HG03159 (cell line): ENCODE data around the gene TH.

ENCODE experiments used
- ATAC-seq: cut with Tn5 transposase; IDR thresholded peaks from one replicate; pipeline ENCODE4 v1.9.1; 2021; ENCODE audit warnings: mild to moderate bottlenecking, moderate library complexity; ENCODE audit not compliant: unreplicated experiment

The TH gene

DNA sequence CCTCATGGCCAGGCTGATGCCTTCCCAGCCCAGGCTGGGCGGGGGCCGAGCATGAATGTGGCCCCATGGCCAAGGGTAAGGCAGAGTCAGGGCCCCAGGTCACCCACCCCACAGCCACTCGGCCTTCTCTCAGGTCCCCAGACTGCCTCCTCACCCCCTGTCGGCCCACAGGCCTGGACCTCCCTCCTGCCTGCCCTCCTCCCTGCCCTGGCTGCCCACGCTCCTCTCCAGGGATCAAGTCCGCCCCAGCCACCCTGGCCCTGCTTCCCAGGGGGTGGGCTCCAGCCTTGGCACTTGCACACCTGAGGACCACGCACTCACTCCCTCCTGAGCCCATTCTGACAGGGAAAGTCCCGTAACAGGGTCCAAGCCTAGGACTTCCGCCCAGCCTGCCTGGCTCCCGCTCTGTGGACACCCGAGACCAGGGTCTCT is 37.8 kb upstream of the TH start:
- no peak for ATAC-seq

DNA sequence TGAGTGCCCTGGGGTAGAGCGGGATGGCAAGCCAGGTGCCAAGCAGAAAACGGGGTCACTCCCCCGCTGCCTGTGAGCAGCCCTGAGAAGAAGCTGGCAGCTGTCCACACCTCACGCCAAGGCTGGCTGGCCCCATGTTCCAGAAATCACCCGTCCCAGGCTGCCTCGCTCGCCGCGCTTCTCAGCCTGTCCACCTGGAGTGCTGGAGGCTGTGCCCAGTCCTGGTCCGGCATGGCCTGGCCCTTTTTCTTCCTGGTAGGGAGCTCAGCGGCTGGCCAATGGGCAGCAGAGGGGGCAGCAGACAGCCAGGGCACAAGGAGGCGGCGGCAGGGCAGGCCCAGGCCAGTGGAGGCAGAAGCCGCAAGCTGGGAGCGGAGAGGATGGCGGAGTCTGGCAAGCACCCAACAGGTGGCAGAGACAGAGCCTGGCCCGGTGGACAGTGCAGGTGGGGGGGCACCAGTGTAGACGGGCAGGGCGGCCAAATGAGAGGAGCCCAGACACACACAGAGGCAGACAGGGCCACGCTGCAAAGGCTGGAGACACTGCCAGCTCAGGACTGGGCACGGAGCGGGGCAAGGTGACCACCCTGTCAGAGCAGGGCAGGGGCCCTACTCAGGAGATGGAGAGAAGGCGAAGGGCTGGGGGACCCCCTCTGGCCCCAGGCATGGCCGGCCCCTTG is 37.2 kb upstream of the TH start:
- no peak for ATAC-seq

GRCh38 chr11:2207773-2208621 is 36.4 kb upstream of the TH start:
- no peak for ATAC-seq

GRCh38 chr11:2207212-2207611 is 35.6 kb upstream of the TH start:
- ATAC-seq: no peak

DNA sequence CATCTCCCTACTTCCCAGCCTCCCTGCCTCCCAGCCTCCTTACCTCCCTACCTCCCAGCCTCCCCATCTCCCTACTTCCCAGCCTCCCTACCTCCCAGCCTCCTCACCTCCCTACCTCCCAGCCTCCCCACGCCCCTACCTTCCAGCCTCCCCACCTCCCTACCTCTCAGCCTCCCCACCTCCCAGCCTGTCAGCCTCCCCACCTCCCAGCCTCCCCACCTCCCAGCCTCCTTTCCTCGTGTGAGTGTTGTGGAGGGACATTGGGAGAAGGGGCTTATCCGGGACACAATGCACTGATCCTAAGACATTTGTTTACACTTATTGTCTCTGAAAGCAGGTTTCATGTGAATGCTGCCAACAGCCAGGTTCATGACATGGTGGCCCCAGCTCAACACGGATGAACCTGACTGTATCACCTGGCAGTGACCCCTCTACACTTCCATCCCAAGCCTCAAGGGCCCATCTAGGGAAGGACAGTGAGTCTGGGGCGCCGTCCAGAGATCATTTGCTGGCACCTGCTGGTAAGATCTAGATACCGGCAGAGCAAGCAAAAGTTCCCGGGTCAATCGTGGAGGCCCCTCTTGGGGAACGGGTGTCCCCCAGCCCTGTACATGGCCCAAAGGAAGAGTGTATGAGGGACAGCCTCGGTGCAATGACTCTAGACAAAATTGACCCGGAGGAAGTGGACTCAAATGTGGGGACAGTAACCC is 34.5 kb upstream of the TH start:
- ATAC-seq: no peak

DNA sequence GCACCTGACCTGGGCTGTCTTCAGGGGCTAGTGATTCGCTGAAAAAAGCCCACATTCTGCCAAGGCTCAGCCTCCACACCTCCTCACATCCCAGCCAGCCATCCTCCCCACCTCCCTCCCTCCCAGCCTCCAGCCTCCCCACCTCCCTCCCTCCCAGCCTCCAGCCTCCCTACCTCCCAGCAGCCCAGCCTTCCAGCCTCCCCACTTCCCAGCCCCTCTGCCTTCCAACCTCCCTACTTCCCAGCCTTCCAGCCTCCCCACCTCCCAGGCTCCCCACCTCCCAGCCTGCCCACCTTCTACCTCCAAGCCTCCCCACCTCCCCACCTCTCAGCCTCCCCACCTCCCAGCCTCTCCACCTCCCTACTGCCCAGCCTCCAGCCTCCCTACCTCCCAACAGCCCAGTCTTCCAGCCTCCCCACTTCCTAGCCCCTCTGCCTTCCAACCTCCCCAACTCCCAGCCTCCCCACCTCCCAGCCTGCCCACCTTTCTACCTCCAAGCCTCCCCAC is 33.7 kb upstream of the TH start:
- ATAC-seq: no peak

DNA sequence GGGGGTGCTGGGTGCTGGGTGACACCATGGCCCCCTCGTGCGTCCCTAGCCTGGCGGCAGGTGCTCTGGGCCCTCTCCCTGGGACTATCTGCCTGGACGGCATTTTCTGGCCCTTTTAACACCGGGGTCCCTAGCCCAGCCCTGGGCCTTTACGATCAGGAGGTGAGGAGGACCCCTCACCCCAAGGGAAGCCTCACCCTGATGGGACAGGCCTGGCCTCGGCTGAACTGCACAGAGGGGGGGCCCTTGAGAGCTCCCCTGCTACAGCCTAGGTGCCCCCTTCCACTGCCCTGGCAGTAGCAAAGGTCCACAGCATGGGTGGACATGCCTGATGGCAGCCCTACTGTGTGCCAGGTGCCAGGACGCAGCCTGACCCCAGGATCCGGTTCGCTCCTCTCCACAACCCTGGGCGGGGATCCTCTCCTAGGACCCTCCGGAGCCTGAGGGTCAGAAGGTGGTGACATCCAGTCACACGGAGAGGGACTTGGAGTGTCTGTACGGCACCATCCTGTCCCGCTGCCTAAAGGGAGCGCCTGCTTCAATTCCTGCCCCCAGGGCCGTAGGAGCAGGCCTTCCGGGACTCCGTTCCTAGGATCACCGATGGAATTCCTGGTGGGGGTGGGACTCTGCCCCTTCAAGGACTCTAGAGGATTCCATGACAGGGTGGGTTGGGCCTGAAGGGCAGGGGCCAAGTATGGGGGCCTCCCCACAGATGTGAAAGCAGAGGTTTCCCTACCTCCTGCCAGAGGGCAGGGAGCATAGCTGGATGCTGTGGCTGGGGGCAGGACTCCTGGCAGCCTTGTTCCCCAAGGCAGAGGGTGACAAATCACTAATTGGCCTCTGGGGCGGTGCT is 33.0 kb upstream of the TH start:
- ATAC-seq: no peak

- no peak for ATAC-seq
These were observed 32.0 kb upstream of the TH start for GRCh38 chr11:2203440-2204259.

GRCh38 chr11:2202900-2203439 is 31.4 kb upstream of the TH start:
- no peak for ATAC-seq

- no peak for ATAC-seq
These were observed 30.7 kb upstream of the TH start for GRCh38 chr11:2202071-2202899.

DNA sequence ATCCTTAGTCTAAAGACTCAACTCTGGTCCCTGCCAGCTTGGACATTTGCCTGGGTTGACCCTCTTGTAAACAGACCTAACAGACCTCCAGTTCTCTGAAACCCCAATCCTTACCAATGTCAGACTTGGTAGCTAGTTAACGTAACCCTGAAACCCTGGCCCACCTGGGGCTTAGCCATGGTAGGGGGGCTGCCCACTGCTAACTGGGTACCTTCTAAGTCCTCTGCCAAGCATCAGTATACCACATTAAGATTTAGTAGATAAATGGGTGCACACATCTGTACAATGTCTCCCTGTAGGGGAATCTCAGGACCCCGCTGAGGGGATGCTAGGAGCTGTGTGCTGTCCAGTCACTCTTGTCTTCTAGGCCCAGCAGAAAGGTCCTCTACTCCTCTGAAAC is 29.9 kb upstream of the TH start:
- no peak for ATAC-seq

GRCh38 chr11:2200957-2201519 is 29.4 kb upstream of the TH start:
- no peak for ATAC-seq

- ATAC-seq: no peak
These were observed 28.9 kb upstream of the TH start for GRCh38 chr11:2200536-2200935.

DNA sequence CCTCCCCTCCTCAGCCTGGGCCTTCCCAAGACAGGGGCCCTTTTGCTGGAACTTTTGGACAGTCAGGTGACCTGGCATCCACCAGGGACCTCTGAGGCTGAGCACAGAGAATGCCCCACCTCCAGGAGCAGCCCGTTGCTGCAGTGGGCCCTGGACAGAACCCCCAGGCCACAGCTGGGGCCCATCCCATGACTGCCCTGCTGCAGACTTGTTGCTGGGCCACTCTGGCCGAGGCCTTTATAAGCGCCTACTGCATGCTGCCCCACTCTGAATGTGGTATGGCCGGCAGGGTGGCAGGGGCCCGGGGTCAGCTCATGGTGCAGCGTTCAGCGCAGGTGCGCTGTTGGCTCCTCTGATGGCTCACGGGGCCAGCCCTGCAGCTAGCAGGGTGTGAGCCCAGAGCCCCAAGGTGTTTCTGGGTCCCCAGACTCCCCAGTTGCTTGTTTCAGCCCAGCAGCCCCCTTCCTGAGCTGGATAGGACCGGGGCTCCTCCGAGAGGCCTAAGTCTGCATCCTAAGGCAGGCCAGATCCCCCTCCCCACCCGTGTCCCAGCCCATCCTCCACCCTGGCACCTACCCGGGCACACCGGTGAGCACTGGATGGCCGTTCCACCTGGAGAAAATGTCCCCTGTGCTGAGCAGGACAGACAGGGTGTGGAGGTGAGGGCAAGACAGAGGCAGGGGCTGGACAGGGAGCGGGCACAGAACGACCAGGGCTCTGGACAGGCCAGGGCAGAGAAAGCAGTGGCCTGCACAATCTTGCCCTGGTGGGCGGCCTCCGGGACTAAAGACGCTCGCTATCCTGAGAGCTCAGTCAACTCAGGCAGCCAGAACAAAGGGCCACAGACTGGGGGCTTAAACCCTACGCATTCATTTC is 28.1 kb upstream of the TH start:
- ATAC-seq: no peak

- ATAC-seq: no peak
These were observed 27.2 kb upstream of the TH start for GRCh38 chr11:2198621-2199365.

DNA sequence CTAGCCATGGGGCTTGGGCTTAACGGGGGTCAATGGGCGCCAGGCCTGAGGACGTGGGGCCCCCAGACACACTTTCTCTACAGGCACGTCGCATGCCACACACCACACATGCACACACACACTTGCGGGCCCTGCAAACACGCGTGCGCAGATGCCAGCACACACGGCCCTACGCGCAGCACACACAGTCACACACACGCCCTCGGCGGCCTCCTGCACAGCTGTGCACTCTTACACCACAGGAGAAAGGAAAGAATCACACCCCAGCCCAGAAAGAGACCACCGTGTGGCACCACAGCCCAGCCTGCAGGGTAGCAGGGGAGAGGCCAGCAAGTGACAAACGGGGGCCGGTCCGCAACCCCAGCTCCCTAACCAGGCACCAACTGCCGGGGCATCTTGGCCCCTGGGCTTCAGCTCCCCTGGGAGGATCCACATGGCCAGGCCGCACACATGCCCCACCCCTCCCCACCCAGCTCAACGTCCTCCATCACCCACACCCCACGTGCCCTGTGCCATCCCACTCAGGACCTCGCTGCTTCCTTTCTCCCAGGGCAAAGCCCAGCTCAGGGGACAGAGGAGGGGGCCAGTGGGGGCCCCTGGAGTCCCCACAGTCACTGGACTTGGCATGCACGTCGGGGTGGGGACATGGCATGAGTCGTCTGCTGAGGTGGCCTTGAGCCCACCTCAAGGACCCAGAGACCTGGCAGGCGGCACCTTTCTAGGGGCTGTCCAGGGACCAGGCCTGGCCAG is 26.3 kb upstream of the TH start:
- no peak for ATAC-seq
